Esophagus muscularis mucosa (tissue), 4 donors: ENCODE results near the gene AGTR1. TPM values are rescaled to one million over a fixed set of nuclear protein-coding genes. Genes with fewer than 3 reads are reported as not detected.

ENCODE experiments used
- DNase-seq: peaks from one replicate; pipeline ENCODE4 v3.0.0-alpha.2; 2017; ENCODE audit errors: extremely low spot score
- H3K27ac ChIP-seq, 4 donors: fragments of 200-600 bp; sonication (generic); replicated peaks in 1 of 4; 1 replicate in 3 of 4; 2 replicates in 1 of 4; pipeline ENCODE4 v1.5.1; 2016 to 2019; ENCODE audit warnings: mild to moderate bottlenecking in 1 of 4
- H3K27me3 ChIP-seq, 4 donors: fragments of 200-600 bp; sonication (generic); one replicate each; pipeline versions ENCODE4 v1.5.1 to v1.6.0; 2016 to 2019
- H3K36me3 ChIP-seq, 4 donors: fragments of 200-600 bp; sonication (generic); one replicate each; pipeline ENCODE4 v1.5.1; 2016 to 2019
- H3K4me1 ChIP-seq, 4 donors: fragments of 200-600 bp; sonication (generic); one replicate each; pipeline ENCODE4 v1.5.1; 2016 to 2019
- H3K4me3 ChIP-seq, 4 donors: fragments of 200-600 bp; sonication (generic); 1 replicate in 2 of 4; 2 replicates in 2 of 4; pipeline ENCODE4 v1.5.1; 2016 to 2019; ENCODE audit warnings: mild to moderate bottlenecking in 4 of 4, moderate library complexity in 1 of 4
- H3K9me3 ChIP-seq, 4 donors: fragments of 200-600 bp; sonication (generic); 1 replicate in 3 of 4; 2 replicates in 1 of 4; pipeline ENCODE4 v1.5.1; 2016 to 2019
- EP300 ChIP-seq: sonication (generic); formaldehyde crosslinking; IDR thresholded peaks from one replicate; pipeline ENCODE4 v1.6.1; 2017; ENCODE audit warnings: antibody characterized with exemption
- POLR2A ChIP-seq: fragments of 450-650 bp; IDR thresholded peaks from one replicate; pipeline ENCODE4 v1.6.1; 2017; ENCODE audit warnings: antibody characterized with exemption, moderate library complexity, mild to moderate bottlenecking, low read depth
- POLR2AphosphoS5 ChIP-seq, 2 donors: sonication (generic); formaldehyde crosslinking; IDR thresholded peaks; one replicate each; pipeline ENCODE4 v1.6.1; 2017; ENCODE audit warnings: antibody characterized with exemption in 2 of 2
- WGBS: methylation state at CpG from one replicate; pipeline ENCODE4 v1.1.5; 2018; 5-methylcytosine and 5-hydroxymethylcytosine counted together
- intact Hi-C: fragments of 100-400 bp; cut with DNase I; formaldehyde crosslinking; loops from one replicate; pipeline ENCODE4 v1.15.1; 2023
- total RNA-seq, 4 donors: library from RNA; depleted of rRNA; stranded (reverse); fragments of >200 nt; gene quantifications; one replicate each; pipeline versions ENCODE4 v1.1.0 to v1.2.1, GENCODE V29; 2016
- TF ChIP-seq, protein P1 (sequence below), 3 experiments: fragments of 200-600 bp in 2 of 3; fragments of 450-650 bp in 1 of 3; sonication (generic) in 2 of 3; IDR thresholded peaks; one replicate each; pipeline ENCODE4 v1.5.1; 2017 to 2019; ENCODE audit warnings: antibody characterized with exemption in 3 of 3, mild to moderate bottlenecking in 2 of 3, moderate library complexity in 1 of 3

Gene AGTR1
- total RNA-seq, 4 donors from 2014 or later = 11.3 to 17.4 (median 14.4) TPM

DNA sequence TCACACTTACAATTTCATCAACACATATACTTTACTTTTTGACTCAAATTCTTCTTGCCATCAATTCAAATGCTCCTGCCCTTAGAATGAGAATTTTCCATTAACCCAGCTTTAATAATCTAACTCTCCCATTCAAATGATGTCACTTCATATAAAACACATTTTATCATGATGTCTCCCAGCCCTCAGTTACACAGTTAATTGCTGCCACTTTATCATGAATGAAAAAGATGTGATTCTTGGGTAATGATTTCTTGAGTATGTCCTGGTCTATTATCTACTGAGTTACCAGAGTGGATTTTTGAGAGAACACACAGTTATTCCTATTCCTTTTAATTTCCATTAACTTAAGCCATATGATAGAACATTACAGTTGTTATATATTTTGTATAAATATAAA lies 7.6 kb downstream of the AGTR1 start:
- Histone ChIP-seq H3K27me3 (no peaks in the 10 kb centered on the region), H3K4me3 (no peak overlapping the region), H3K9me3 (no peaks in the 10 kb centered on the region), H3K27ac (no peak overlapping the region), H3K4me1 (peaks cover 0 to 17% (median 6%) of the 10 kb centered on the region in 4 donors), H3K36me3 (no peaks in the 10 kb centered on the region)
- intact Hi-C loops = no loop called here
- TF ChIP-seq EP300 = no peak
- TF ChIP-seq POLR2A = no peak
- TF ChIP-seq, protein P1, sequence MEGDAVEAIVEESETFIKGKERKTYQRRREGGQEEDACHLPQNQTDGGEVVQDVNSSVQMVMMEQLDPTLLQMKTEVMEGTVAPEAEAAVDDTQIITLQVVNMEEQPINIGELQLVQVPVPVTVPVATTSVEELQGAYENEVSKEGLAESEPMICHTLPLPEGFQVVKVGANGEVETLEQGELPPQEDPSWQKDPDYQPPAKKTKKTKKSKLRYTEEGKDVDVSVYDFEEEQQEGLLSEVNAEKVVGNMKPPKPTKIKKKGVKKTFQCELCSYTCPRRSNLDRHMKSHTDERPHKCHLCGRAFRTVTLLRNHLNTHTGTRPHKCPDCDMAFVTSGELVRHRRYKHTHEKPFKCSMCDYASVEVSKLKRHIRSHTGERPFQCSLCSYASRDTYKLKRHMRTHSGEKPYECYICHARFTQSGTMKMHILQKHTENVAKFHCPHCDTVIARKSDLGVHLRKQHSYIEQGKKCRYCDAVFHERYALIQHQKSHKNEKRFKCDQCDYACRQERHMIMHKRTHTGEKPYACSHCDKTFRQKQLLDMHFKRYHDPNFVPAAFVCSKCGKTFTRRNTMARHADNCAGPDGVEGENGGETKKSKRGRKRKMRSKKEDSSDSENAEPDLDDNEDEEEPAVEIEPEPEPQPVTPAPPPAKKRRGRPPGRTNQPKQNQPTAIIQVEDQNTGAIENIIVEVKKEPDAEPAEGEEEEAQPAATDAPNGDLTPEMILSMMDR (IDR thresholded peaks at IDR 0.05) = no peak
- no peak for TF ChIP-seq POLR2AphosphoS5 (IDR thresholded peaks at IDR 0.05)
- DNase-seq = no peak

DNA sequence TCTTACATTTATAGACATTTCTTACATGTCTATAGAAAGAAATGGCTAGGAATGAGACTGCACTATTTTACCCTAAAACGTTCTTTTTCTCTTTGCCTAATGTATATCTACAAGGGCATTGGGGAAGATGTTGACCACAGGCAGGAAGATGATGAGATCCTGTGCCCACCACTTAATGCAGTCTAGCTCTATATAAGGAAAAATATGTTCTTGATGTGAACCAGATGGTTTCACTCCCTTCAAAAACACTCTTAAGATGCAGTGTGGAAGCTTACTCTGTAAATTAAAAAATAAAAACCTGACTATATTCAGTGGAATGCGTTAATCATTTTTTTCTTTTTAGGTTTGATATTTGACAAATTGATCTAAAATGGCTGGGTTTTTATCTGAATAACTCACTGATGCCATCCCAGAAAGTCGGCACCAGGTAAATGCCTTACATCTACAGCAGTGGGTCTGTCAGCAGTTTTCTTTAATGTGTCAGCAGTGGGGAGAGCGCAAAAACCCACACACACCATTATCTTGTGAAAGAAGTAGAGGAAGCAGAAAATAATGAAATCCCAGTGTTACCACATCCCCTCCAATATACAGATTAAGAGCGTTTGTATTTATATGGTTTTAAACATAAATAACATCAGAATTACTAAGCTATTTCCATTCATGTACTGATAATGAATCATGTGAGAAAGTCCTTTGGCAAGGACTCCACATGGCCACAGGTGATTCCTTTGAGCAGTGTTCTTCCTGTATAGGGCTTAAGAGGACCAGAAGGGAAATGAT lies 10.1 kb downstream of the AGTR1 start:
- Histone ChIP-seq H3K36me3 (no peaks in the 10 kb centered on the region), H3K4me1 (peaks cover 0 to 35% (median 20%) of the 10 kb centered on the region in 4 donors), H3K27me3 (no peaks in the 10 kb centered on the region), H3K4me3 (no peak overlapping the region), H3K9me3 (no peaks in the 10 kb centered on the region), H3K27ac (no peak overlapping the region)
- 81% methylated on average over 5 of the region's 5 CpGs for WGBS
- no peak for TF ChIP-seq EP300
- TF ChIP-seq, protein P1 (IDR thresholded peaks at IDR 0.05) = no peak
- no peak for TF ChIP-seq POLR2AphosphoS5 (IDR thresholded peaks at IDR 0.05)
- TF ChIP-seq POLR2A = no peak
- no peak for DNase-seq
- intact Hi-C loops = no loop called here

- intact Hi-C loops = no loop called here
- Histone ChIP-seq H3K4me1 (peaks cover 0 to 36% (median 21%) of the 10 kb centered on the region in 4 donors), H3K4me3 (no peak overlapping the region), H3K27ac (no peak overlapping the region), H3K9me3 (no peaks in the 10 kb centered on the region), H3K36me3 (no peaks in the 10 kb centered on the region), H3K27me3 (no peaks in the 10 kb centered on the region)
- no peak for TF ChIP-seq EP300
- TF ChIP-seq, protein P1 (IDR thresholded peaks at IDR 0.05) = no peak
- no peak for TF ChIP-seq POLR2A
- no peak for TF ChIP-seq POLR2AphosphoS5 (IDR thresholded peaks at IDR 0.05)
- 93% methylated on average over 5 of the region's 5 CpGs for WGBS
- DNase-seq = no peak
Observed at GRCh38 chr3:148708409-148708808, 10.7 kb downstream of the AGTR1 start.

DNA sequence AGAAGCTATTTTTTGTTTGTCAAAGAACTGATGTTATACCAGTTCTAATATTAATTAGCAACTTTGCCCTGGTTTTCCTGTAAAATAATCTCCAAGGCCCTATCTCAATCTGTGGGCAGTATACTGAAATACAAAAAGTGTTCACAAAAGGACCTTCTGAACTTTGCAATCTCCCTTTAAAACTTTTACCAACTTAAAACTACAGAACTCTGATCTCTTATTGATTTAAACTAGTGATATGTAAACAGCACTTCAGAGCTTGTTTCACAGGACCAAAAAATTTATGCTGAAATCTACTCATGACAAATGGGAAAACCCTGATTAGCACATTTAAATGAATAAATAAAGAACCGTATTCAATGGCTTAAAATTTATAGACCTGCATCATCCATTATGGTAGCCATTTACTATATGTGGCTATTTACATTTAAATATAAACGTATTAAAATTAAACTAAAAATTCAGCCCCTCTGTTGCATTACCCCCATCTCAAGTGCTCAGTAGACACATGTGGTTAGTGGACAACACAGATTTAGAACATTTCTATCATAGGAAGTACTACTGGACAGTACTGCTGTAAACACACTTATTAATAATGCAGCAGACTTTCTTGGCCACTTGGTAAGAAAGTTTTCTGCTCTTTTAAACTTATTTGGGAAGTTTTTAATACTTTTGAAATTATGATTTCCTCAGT lies 12.0 kb downstream of the AGTR1 start:
- WGBS = 76% methylated on average over 2 of the region's 2 CpGs
- peaks cover 0 to 36% (median 21%) of the 10 kb centered on the region in 4 donors for H3K4me1 ChIP-seq

More for the DNA sequence above, 12.0 kb downstream of the AGTR1 start:
- Histone ChIP-seq H3K36me3 (no peaks in the 10 kb centered on the region), H3K9me3 (no peaks in the 10 kb centered on the region), H3K27me3 (no peaks in the 10 kb centered on the region), H3K27ac (no peak overlapping the region), H3K4me3 (no peak overlapping the region)
- TF ChIP-seq POLR2A (no peak), EP300 (no peak), POLR2AphosphoS5 (IDR thresholded peaks at IDR 0.05) (no peak)
- TF ChIP-seq, protein P1 (IDR thresholded peaks at IDR 0.05) = no peak
- intact Hi-C loops = loop anchor here (10.0 kb wide), 1 partner anchor 235 kb away; no protein-coding TSS in a partner anchor
- no peak for DNase-seq
